CD4-positive, alpha-beta T cell (primary cell): Measurements from ENCODE around the gene PLEK. TPM values are rescaled to one million over a fixed set of nuclear protein-coding genes. Genes with fewer than 3 reads are reported as not detected.

ENCODE experiments used
- ATAC-seq: fragments of 200-7000 bp; cut with Tn5 transposase; one replicate; pipeline ENCODE4 v1.10.0; 2022; ENCODE audit warnings: mild to moderate bottlenecking; ENCODE audit not compliant: poor library complexity
- CTCF ChIA-PET: fragments of 350-600 bp; sonication (Branson Sonifier 250); formaldehyde crosslinking; loops from one replicate; lab custom pipeline; 2021; ENCODE audit warnings: antibody characterized with exemption, inconsistent platforms; lab: Charles Lee
- POLR2A ChIA-PET: fragments of 350-600 bp; sonication (Branson Sonifier 250); formaldehyde crosslinking; loops from one replicate; lab custom pipeline; 2021; ENCODE audit warnings: antibody characterized with exemption, inconsistent platforms; lab: Charles Lee
- DNase-seq, 14 experiments: peaks; one replicate each; pipeline ENCODE4 v3.0.0-alpha.2; 2013 to 2020; ENCODE audit warnings: mixed read lengths in 2 of 14
- H3K27ac ChIP-seq, 2 donors: one replicate each; pipeline versions ENCODE4 v1.5.1 to v1.7.0; 2013; ENCODE audit warnings: low read length in 2 of 2, low read depth in 1 of 2, mild to moderate bottlenecking in 1 of 2
- H3K27me3 ChIP-seq, 2 experiments: 1 replicate in 1 of 2; 2 replicates in 1 of 2; pipeline versions ENCODE4 v1.6.1 to v1.7.0; 2013; ENCODE audit warnings: low read length in 2 of 2, control low read depth in 1 of 2, mild to moderate bottlenecking in 1 of 2, moderate library complexity in 1 of 2; ENCODE audit not compliant: insufficient read depth in 2 of 2, control insufficient read depth in 1 of 2
- H3K36me3 ChIP-seq: one replicate; pipeline ENCODE4 v1.6.1; 2013; ENCODE audit warnings: low read length, control low read depth; ENCODE audit not compliant: insufficient read depth
- H3K4me1 ChIP-seq: one replicate; pipeline ENCODE4 v1.6.1; 2013; ENCODE audit warnings: low read length, control low read depth; ENCODE audit not compliant: insufficient read depth
- H3K4me3 ChIP-seq: one replicate; pipeline ENCODE4 v1.5.1; 2013; ENCODE audit warnings: mild to moderate bottlenecking, low read length, moderate library complexity
- H3K9me3 ChIP-seq, 2 experiments: 1 replicate in 1 of 2; 2 replicates in 1 of 2; pipeline versions ENCODE4 v1.6.1 to v1.7.0; 2013; ENCODE audit warnings: low read length in 2 of 2, mild to moderate bottlenecking in 2 of 2, control low read depth in 1 of 2, moderate library complexity in 1 of 2; ENCODE audit not compliant: control insufficient read depth in 1 of 2, insufficient read depth in 1 of 2
- H3K27ac Mint-ChIP-seq: one replicate; pipeline ENCODE4 v1.8.0; 2020; ENCODE audit warnings: mixed read lengths
- H3K27me3 Mint-ChIP-seq: one replicate; pipeline ENCODE4 v1.8.0; 2021; ENCODE audit warnings: mixed read lengths
- H3K36me3 Mint-ChIP-seq: one replicate; pipeline ENCODE4 v1.8.0; 2021; ENCODE audit warnings: low read depth, mixed read lengths
- H3K4me1 Mint-ChIP-seq: one replicate; pipeline ENCODE4 v1.8.0; 2021; ENCODE audit warnings: low read depth, mixed read lengths
- H3K4me3 Mint-ChIP-seq: one replicate; pipeline ENCODE4 v1.8.0; 2020; ENCODE audit warnings: mild to moderate bottlenecking, mixed read lengths
- H3K9me3 Mint-ChIP-seq: one replicate; pipeline ENCODE4 v1.8.0; 2020; ENCODE audit warnings: mixed read lengths
- CTCF ChIP-seq: fragments of 200-600 bp; IDR thresholded peaks from one replicate; pipeline ENCODE4 v1.8.0; 2022; ENCODE audit warnings: antibody characterized with exemption, mild to moderate bottlenecking
- intact Hi-C, 2 experiments: fragments of 100-400 bp; cut with DNase I in 1 of 2; cut with micrococcal nuclease in 1 of 2; formaldehyde crosslinking; loops; one replicate each; pipeline versions ENCODE4 v1.15.1 to v1.9.0; 2023 to 2025; cut with DNase I, micrococcal nuclease
- total RNA-seq, 174 experiments: library from RNA in 2 of 174; stranded (reverse) in 2 of 174; gene quantifications; one replicate each; pipeline ENCODE4 v1.2.3 and lab custom pipeline; 2021 to 2026

Gene PLEK
- total RNA-seq, 2 experiments from 2014 or later, result 5.3 to 6.3 TPM

- CTCF ChIA-PET, result interaction anchor here (1.0 kb wide), 1 partner anchor 9 kb away, joined by 3 read pairs; no protein-coding TSS in a partner anchor
- no peak overlapping the region for H3K4me3 Mint-ChIP-seq
- intact Hi-C loops, result no loop called here
Measured at GRCh38 chr2:68390114-68390513, 25.0 kb downstream of the PLEK start.

GRCh38 chr2:68390586-68390985 is 25.5 kb downstream of the PLEK start:
- Mint-ChIP-seq H3K36me3 (no peaks in the 10 kb centered on the region), H3K4me3 (no peak overlapping the region)

More at GRCh38 chr2:68390114-68390513, 25.0 kb downstream of the PLEK start:
- H3K4me3 ChIP-seq, result no peak overlapping the region
- peaks cover 35% of the 10 kb centered on the region for H3K4me1 ChIP-seq
- DNase-seq (no peak), ATAC-seq (no peak)
- H3K36me3 ChIP-seq, result peaks cover 4% of the 10 kb centered on the region
- POLR2A ChIA-PET, result no interaction called here
- no peak overlapping the region for H3K27ac ChIP-seq
- no peaks in the 10 kb centered on the region for H3K27me3 ChIP-seq
- H3K27me3 Mint-ChIP-seq, result no peaks in the 10 kb centered on the region
- no peak overlapping the region for H3K27ac Mint-ChIP-seq
- no peaks in the 10 kb centered on the region for H3K36me3 Mint-ChIP-seq
- no peak for TF ChIP-seq CTCF
- peaks cover 22% of the 10 kb centered on the region for H3K4me1 Mint-ChIP-seq
- no peaks in the 10 kb centered on the region for H3K9me3 Mint-ChIP-seq
- H3K9me3 ChIP-seq, result no peaks in the 10 kb centered on the region

DNA sequence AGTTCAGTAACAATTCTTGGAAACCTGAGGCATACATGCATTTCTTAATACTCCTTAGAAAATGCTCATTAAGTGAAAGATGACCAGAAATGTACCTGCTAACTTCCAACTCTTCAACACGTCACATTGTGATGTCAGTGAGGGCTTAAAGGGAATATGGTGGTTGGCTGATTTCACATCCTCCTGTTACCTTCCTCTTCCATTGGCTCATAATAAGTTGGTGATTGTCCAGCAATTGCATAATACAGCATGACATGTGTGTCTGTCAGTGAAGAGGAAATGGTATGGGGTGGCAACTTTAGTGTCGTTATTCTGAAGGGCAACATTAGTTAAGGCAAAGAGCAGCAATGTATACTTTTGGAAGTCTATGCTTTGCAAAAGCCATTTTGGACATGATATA is 26.0 kb downstream of the PLEK start:
- intact Hi-C loops, result no loop called here
- no peak overlapping the region for H3K4me3 ChIP-seq
- no peaks in the 10 kb centered on the region for H3K27me3 Mint-ChIP-seq
- H3K27ac ChIP-seq, result no peak overlapping the region
- no peak overlapping the region for H3K27ac Mint-ChIP-seq
- H3K9me3 Mint-ChIP-seq, result no peaks in the 10 kb centered on the region
- POLR2A ChIA-PET, result no interaction called here
- peaks cover 22% of the 10 kb centered on the region for H3K4me1 Mint-ChIP-seq
- H3K4me1 ChIP-seq, result peaks cover 29% of the 10 kb centered on the region
- H3K4me3 Mint-ChIP-seq, result no peak overlapping the region
- peak in 3 of 14 experiments; percentile 39 to 61 (median 55) for DNase-seq
- no peaks in the 10 kb centered on the region for H3K9me3 ChIP-seq
- no peak for ATAC-seq
- CTCF ChIA-PET, result no interaction called here
- no peaks in the 10 kb centered on the region for H3K36me3 Mint-ChIP-seq
- TF ChIP-seq CTCF, result no peak
- H3K36me3 ChIP-seq, result peaks cover 4% of the 10 kb centered on the region
- H3K27me3 ChIP-seq, result no peaks in the 10 kb centered on the region

More at GRCh38 chr2:68390586-68390985, 25.5 kb downstream of the PLEK start:
- no peak for TF ChIP-seq CTCF
- H3K4me1 ChIP-seq, result peaks cover 31% of the 10 kb centered on the region
- H3K9me3 ChIP-seq, result no peaks in the 10 kb centered on the region
- Mint-ChIP-seq H3K4me1 (peaks cover 22% of the 10 kb centered on the region), H3K27ac (no peak overlapping the region), H3K27me3 (no peaks in the 10 kb centered on the region), H3K9me3 (no peaks in the 10 kb centered on the region)
- ChIA-PET POLR2A (no interaction called here), CTCF (interaction anchor here (1.0 kb wide), 1 partner anchor 9 kb away, joined by 3 read pairs; no protein-coding TSS in a partner anchor)
- DNase-seq, result no peak
- H3K4me3 ChIP-seq, result no peak overlapping the region
- intact Hi-C loops, result no loop called here
- H3K27ac ChIP-seq, result no peak overlapping the region
- no peak for ATAC-seq
- H3K36me3 ChIP-seq, result peaks cover 4% of the 10 kb centered on the region
- H3K27me3 ChIP-seq, result no peaks in the 10 kb centered on the region
